ENCODE measurements around the gene MFGE8. TPM values are rescaled to one million over a fixed set of nuclear protein-coding genes. Genes with fewer than 3 reads are reported as not detected.

The MFGE8 gene
- total RNA-seq, 1 donor from 2014 or later, result 513 TPM

GRCh38 chr15:88909956-88910831 is 3.0 kb downstream of the MFGE8 start:
- intact Hi-C loops (cut with DNase I), result loop anchor here (5.0 kb wide), 2 partner anchors 107 to 267 kb away; no protein-coding TSS in a partner anchor
- Histone ChIP-seq H3K27ac (peak overlapping the region; percentile 89), H3K4me3 (peak overlapping the region; percentile 2 to 57), H3K27me3 (no peaks in the 10 kb centered on the region), H3K4me1 (peaks cover 72% of the 10 kb centered on the region), H3K36me3 (peaks cover 0 to 41% of the 10 kb centered on the region in 2 donors), H3K9me3 (no peaks in the 10 kb centered on the region)
- TF ChIP-seq POLR2AphosphoS5 (IDR thresholded peaks at IDR 0.05; ENCODE audit: insufficient read depth in 1 of 2, low read depth in 1 of 2) (no peak), POLR2A (IDR thresholded peaks at IDR 0.05) (no peak)
- TF ChIP-seq, protein P1, sequence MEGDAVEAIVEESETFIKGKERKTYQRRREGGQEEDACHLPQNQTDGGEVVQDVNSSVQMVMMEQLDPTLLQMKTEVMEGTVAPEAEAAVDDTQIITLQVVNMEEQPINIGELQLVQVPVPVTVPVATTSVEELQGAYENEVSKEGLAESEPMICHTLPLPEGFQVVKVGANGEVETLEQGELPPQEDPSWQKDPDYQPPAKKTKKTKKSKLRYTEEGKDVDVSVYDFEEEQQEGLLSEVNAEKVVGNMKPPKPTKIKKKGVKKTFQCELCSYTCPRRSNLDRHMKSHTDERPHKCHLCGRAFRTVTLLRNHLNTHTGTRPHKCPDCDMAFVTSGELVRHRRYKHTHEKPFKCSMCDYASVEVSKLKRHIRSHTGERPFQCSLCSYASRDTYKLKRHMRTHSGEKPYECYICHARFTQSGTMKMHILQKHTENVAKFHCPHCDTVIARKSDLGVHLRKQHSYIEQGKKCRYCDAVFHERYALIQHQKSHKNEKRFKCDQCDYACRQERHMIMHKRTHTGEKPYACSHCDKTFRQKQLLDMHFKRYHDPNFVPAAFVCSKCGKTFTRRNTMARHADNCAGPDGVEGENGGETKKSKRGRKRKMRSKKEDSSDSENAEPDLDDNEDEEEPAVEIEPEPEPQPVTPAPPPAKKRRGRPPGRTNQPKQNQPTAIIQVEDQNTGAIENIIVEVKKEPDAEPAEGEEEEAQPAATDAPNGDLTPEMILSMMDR (IDR thresholded peaks at IDR 0.05), result no peak
- DNase-seq (ENCODE audit: extremely low spot score in 2 of 2), result no peak

DNA sequence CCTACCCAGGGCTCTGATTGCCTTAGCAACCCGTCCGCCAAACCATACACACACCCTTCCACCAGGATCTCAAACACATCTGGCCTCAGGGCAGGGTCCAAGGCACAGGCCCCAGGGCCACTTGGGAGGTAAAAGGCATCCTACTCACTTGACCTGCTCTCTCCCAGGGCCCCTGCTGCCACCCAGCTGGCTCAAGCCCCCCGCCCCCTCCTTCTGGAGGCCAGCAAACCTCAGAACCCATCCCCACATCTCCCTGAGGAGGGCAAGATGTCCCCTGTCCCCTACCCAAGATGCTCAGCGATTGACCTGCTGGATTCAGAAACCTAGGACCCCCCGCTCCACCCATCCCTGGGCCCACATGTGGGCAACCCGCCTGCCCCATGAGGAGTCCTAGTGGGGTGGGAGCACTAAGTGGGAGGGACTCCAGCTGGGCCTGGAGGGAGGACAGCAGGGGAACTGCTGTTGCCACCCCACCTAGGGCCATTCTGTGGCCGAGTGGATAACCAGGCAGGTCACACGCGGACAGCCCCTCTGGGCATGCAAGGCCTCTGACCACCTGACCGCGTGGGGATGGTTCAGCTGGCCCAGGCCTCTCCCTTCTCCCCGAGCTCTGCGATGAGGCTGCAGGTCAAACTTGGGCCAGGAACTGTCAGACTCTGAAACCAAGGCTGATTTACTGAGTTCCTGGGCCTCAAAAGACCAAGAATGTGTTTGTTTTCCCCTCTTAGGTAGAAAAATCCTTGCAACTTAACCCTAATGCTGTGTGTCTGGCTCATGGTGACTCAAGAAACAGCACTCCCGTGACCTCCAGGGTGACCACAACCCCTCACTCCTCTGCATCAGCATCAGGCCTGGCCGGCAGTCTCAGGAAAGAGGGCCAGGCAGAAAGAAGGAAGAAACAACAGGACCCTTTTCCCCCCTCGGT is 4.2 kb downstream of the MFGE8 start:
- Histone ChIP-seq H3K36me3 (peaks cover 0 to 41% of the 10 kb centered on the region in 2 donors), H3K9me3 (no peaks in the 10 kb centered on the region), H3K4me1 (peaks cover 84% of the 10 kb centered on the region), H3K27me3 (no peaks in the 10 kb centered on the region), H3K27ac (peak overlapping the region; percentile 89), H3K4me3 (peak overlapping the region in 1 of 2 donors; percentile 2)
- DNase-seq (ENCODE audit: extremely low spot score in 2 of 2), result no peak
- intact Hi-C loops (cut with DNase I), result loop anchor here (5.0 kb wide), 1 partner anchor 268 kb away; no protein-coding TSS in a partner anchor
- TF ChIP-seq POLR2AphosphoS5 (IDR thresholded peaks at IDR 0.05; ENCODE audit: insufficient read depth in 1 of 2, low read depth in 1 of 2) (peak in 1 of 2 donors; percentile 62), POLR2A (IDR thresholded peaks at IDR 0.05) (no peak)

GRCh38 chr15:88908123-88908522 is 5.1 kb downstream of the MFGE8 start:
- Histone ChIP-seq H3K9me3 (no peaks in the 10 kb centered on the region), H3K27me3 (no peaks in the 10 kb centered on the region), H3K36me3 (peaks cover 0 to 41% of the 10 kb centered on the region in 2 donors), H3K4me1 (peaks cover 90% of the 10 kb centered on the region), H3K4me3 (peak overlapping the region in 1 of 2 donors; percentile 1), H3K27ac (peak overlapping the region; percentile 89)
- TF ChIP-seq POLR2AphosphoS5 (IDR thresholded peaks at IDR 0.05; ENCODE audit: insufficient read depth in 1 of 2, low read depth in 1 of 2) (no peak), POLR2A (IDR thresholded peaks at IDR 0.05) (no peak)
- TF ChIP-seq, protein P1 (IDR thresholded peaks at IDR 0.05), result no peak
- intact Hi-C loops (cut with DNase I), result loop anchor here (5.0 kb wide), 1 partner anchor 269 kb away; no protein-coding TSS in a partner anchor
- no peak for DNase-seq (ENCODE audit: extremely low spot score in 2 of 2)

DNA sequence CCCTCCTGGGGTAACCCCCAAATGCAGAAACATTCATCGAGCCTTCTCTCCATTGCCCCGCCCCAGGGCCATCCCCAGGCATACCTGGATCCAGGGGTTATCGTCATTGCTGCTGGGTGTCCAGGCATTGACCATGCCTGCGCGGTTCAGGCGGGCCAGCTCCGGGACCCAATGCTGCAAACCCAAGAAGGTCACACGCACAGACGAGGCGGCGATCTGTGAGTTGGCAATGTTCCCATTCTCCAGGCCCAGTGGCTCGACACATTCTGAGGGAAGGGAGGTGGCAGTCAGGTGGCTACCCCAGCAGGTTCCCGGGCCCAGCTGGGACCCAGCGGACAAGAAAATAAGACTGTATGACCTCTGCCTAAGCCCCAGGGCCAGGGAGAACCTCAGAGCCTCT is 6.1 kb downstream of the MFGE8 start:
- intact Hi-C loops (cut with DNase I), result loop anchor here (5.0 kb wide), 1 partner anchor 270 kb away; no protein-coding TSS in a partner anchor
- DNase-seq (ENCODE audit: extremely low spot score in 2 of 2), result no peak
- peaks cover 0 to 41% of the 10 kb centered on the region in 2 donors for H3K36me3 ChIP-seq
- no peaks in the 10 kb centered on the region for H3K27me3 ChIP-seq
- peaks cover 95% of the 10 kb centered on the region for H3K4me1 ChIP-seq
- TF ChIP-seq POLR2AphosphoS5 (IDR thresholded peaks at IDR 0.05; ENCODE audit: insufficient read depth in 1 of 2, low read depth in 1 of 2) (no peak), POLR2A (IDR thresholded peaks at IDR 0.05) (no peak)
- TF ChIP-seq, protein P1 (IDR thresholded peaks at IDR 0.05), result no peak
- no peak overlapping the region for H3K4me3 ChIP-seq
- peak overlapping the region; percentile 89 for H3K27ac ChIP-seq
- H3K9me3 ChIP-seq, result no peaks in the 10 kb centered on the region

DNA sequence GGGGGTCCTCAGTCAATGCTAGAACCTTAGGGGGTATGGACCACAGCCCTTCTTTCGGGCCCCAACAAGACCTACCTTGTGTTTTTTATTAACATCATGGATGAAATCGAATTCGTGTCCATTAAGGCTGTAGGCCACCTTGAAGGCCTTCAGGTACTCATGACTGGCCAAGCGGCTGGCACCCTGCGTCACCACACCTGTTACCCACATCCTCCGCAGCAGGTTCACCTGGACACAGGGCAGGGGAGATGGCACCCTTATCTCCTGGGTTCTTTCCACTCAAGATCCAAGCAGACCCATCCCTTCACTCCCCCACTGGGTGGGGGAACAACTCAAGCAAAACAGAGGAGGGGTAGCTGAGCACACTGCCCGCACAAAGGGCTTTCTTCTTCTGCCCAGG is 6.6 kb downstream of the MFGE8 start:
- intact Hi-C loops (cut with DNase I), result loop anchor here (5.0 kb wide), 1 partner anchor 271 kb away; no protein-coding TSS in a partner anchor
- TF ChIP-seq POLR2AphosphoS5 (IDR thresholded peaks at IDR 0.05; ENCODE audit: insufficient read depth in 1 of 2, low read depth in 1 of 2), result no peak
- no peak for TF ChIP-seq POLR2A (IDR thresholded peaks at IDR 0.05)
- TF ChIP-seq, protein P1 (IDR thresholded peaks at IDR 0.05), result no peak
- H3K9me3 ChIP-seq, result no peaks in the 10 kb centered on the region

More for the DNA sequence above, 6.6 kb downstream of the MFGE8 start:
- H3K36me3 ChIP-seq, result peaks cover 0 to 47% of the 10 kb centered on the region in 2 donors
- no peak for DNase-seq (ENCODE audit: extremely low spot score in 2 of 2)
- no peaks in the 10 kb centered on the region for H3K27me3 ChIP-seq
- peak overlapping the region; percentile 89 for H3K27ac ChIP-seq
- no peak overlapping the region for H3K4me3 ChIP-seq
- peaks cover 91% of the 10 kb centered on the region for H3K4me1 ChIP-seq
